Measurements from ENCODE around the gene PNP.

PNP gene

DNA sequence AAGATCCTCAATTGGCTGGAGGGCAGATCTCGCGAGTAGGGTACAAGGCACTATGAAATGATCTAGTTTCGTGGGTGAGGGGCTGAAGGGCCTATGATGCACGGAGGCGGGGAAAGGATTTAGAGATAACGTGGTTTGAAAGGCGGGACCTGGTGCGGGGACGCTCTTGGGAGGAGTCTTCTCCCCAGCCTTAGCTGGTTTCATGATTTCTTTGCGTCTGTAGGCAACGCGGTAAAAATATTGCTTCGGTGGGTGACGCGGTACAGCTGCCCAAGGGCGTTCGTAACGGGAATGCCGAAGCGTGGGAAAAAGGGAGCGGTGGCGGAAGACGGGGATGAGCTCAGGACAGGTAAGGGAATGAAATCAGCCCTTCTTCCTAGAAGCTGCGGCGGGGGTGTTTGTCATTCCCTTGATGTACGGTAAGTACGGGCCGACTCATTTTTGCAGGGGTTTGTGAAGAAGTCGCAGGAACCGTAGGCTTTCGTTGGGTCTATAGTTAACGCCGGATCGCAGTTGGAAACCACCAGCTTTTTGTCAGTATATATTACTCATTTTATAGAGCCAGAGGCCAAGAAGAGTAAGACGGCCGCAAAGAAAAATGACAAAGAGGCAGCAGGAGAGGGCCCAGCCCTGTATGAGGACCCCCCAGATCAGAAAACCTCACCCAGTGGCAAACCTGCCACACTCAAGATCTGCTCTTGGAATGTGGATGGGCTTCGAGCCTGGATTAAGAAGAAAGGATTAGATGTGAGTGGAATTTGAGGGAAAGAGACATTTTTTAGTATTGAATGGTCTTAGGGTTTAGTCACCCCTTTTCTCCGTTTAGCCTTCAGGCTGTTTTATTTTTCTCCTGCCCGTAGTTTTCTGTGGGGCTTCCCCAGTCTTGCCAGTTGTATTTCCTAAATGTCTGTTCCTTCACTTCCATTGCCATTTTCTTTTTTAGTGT is 13.6 kb upstream of the PNP start:
- DNase-seq, result no peak

DNA sequence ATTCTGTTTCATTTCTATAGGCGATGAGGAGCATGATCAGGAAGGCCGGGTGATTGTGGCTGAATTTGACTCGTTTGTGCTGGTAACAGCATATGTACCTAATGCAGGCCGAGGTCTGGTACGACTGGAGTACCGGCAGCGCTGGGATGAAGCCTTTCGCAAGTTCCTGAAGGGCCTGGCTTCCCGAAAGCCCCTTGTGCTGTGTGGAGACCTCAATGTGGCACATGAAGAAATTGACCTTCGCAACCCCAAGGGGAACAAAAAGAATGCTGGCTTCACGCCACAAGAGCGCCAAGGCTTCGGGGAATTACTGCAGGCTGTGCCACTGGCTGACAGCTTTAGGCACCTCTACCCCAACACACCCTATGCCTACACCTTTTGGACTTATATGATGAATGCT is 12.2 kb upstream of the PNP start:
- DNase-seq, result no peak

DNA sequence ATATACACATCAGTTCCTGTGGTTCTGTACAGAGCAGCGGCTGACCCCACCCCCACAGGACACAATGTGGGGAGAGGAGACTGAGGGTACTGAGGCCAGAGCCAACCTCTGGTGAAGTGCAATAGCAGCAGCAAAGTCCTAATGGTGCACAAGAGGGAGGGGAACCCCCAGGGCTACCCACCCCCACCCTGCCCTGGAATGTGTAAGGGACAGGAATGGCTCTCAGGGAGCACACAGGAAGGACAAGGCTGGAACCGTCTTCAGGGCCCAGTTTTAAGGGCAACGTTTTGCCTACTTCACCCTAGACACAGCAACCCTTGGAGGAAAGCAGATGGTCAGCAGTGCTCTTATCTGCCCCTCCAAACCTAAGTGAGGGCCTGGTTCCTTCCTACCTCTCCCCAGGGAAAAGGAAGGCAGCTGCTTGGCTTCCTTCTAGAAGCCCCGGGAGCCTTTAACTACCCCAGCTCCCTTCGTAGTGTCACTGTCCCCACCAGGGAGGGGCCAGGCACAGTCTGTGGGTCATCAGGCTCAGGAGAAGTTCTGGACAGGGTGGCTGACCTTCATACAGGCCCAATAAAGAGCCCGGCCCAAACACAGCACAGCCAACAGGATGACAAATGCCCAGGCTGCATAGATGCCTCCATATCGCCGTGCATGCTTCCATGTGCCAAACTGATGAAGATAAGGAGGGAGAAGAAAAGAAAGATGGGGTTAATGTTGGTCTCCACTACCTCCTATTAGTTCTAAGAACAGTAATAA is 11.0 kb upstream of the PNP start:
- DNase-seq, result no peak

DNA sequence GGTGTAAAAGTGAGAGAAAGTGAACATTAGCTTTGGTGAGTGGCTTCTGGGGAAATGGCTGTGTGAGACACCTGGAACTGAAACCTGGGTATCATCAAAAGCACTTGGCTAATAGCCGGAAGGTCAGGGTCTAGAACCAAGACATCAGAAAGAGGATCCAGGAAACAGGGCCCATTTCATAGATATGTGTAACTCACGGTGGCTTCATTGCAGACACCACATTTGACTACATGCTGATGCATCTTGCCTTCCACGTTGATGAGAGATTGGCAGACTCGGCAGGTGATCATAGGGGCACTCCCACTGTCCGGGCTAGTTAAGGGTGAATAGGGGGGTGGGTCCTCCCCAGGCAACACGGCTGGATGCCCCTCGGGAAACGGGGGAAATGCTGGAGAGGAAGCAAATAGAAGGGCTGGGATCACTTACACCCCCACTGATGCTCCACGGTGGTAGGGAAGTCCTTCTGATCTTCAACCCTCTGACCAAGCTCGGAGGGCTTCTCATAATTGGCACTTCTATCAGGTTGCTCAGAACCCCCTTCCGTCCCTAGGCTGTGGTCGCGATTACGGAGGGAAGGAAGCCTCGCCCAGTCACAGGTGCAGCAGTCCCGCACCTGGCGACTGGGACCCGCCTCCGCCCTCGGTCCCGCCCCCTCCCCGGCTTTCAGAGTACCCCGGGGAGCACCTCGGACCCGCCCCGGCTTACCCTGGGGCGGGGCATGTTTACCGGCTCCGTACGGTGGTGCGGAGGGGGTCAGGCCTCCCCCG is 8.6 kb upstream of the PNP start:
- DNase-seq, result peak; percentile 62

DNA sequence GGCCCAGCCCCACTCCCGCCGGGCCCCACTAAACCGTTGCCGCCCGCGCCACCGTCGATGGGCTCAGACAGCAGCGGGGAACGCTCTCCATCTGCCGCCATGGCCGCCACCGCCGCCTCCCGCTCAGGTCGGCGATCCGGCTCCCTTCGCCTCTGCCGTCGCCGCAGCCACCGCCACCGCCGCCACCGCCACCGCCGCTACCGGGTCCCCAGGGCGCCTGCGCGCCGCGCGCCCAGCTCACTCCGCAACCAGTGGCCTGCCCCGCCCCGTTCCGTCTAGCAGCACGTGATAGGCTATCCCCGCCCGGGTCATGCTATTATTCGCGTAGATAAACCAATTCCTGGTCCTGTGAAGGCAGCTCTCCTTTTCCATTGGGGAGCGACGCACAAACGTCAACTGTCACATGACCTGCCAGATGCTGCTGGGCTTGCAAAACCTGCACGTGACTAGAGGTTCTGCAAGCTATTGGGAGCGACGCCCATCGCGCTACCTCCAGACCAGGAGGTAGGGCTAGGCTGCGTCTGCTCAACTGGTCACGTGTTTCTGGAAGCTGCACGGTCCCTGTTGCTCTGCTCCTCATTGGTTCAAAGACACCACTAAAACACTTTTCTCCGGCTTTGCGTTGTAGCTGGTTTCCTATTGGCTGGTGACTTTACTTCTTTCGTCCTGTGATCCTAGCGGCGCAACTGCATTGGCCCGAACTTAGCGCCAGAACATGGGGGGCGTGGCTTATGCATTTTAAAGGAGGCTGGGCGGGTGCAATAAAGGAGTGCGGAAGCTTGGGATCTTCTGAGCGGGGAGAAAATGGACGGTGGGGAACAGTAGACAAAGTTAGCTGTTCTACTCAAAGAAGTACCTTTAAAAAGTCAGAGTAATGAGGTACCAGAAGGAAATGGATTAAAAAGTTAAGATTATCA is 7.7 kb upstream of the PNP start, which contains the start of gene PIP4P1:
Gene PIP4P1, minus strand, starts transcription at position 210 of the 917 bp plus-strand sequence. Its CDS starts 109 bp downstream, at position 101.
- peak; percentile 100 for DNase-seq

DNA sequence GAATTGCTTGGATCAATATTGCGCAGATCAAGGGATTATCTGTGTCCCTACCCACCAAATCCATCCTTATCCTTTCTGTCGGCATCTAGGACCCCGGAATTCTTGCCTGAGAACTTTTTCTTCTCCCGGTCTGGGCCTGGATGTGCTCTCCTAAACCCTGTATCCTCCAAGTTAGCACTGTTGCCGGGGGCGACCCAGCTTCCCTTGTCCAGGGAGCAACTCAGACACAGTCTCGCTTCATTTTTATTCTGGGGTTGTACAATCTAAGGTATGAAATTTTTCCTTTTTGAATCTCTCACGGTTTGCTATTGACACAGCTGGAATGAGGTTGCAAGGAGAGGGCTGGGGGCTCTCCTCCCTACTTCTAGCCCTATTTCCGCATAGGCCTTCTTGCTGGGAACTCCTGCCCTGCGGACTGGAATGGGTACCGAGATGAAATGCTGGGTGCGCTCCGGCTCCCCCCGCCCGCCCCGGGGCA is 403 bp upstream of the PNP start:
- DNase-seq, result no peak

DNA sequence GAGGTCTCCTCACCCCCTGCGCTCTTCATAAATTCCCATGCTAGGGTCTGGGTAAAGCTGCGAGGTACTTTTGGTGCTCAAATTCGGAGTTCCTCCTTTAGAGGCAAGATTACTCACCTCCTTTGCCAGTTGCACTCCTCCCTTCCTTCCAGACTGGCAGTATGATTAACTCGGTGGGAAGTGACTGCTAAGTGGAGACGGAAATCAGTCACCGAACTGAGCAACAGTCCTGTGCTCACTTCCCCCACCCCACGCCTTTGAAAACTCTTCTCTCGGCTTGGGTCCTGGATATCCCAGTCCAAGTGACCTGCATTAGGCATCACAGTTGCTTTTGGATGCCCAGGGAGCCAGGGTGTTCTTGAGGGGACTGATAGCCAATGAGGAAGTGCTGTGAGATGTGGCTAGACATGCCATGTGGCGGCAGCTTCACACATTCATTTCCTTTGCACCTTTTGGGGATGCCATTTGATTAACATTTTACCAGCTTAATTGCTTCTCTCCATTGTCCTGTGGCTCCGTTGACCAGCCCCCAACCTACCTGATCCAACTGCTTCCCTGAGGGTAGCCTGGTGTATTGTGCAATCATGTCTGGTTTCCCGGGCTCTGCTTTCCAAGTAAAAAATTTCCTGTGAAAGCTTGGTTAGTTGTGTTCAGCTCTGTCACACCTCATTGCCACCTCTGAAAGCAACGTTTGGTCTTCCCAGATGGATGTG is 840 bp downstream of the PNP start:
- DNase-seq, result peak; percentile 79

DNA sequence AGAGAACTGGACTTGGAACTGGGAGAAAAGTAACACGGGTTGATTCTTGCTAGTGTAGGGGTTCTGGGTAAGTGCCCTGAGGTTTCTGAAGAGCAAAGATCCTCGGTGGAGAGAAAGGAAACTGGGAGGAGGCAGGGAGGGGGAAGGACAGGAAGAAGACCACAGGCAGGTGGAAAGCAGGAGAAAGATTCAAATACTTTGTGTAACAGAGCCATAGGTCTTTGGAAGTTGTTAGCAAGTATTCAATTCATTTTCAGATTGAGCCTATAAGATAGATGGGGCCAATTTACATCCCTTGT is 1.3 kb downstream of the PNP start:
- DNase-seq, result peak; percentile 55

DNA sequence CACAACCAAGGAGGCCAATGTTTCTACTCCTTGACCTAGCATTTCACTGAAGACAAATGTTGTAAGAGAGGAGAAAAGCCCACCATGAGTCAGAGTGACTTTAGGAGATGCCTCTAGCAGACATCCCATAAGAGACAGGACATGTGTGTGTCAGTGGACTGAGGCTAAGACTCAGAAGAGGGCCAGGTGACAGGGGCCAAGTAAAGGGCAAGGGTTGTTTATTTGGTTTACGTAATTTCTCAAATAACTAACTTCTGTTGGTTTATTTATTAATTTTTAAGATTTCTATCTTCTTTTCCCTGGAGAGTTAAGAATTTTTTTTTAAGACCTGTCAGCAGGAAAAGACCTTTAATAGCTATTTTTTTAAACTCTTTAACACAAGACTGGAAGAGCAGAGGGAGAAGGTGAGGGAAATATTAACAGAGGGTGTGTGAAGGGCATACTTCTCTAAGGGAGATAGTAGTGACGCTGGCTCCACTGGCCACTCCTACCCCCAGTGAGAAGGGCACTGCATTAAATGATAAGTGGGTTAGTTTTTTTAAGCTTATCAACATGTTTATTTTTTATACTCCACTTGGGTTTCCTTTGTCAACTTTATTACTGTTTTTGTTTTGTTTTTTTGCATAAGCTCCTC is 3.4 kb downstream of the PNP start:
- no peak for DNase-seq

DNA sequence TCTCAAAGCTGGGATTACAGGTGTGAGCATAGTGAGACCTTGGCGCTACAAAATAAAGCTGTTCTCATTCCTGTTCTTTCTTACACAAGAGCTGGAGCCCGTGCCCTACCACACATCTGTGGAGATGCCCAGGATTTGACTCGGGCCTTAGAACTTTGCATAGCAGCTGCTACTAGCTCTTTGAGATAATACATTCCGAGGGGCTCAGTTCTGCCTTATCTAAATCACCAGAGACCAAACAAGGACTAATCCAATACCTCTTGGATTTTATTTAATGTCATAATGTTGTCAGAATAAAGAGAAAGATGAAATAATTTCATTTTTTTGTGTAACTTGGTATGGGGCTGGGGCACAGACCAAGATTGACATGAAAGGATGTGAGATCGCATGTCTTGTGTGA is 7.6 kb downstream of the PNP start:
- no peak for DNase-seq

DNA sequence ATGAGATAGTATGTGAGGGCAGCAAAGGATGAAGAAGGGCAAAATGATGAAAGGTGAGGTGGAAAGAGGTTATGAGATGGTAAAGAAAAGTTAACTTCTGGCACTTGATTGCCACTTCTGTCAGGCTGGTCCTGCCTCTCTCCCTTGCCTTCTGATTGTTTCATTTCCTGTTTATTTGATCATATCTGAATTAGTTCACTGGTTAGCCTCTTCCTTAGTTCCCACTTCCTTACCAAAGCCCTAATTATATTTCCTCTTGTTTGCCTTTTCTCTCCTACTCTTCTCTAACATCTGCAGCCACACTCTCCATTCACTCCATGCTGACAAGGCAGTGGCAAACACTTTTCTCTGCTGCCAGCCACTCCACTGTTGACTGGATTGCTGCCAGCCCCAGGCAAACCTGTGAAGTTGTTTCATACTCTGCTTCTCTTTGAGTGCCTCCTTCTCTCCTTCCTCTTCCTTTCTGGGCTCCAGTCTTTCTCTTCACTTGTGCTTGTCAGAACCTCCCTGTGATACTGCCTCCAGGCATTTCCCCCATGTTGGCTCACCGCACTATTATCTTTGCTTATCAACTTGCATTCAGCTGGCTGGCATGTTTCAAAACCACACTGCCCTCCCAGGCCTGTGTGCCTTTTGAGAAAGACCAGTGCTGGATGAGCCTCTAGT is 8.1 kb downstream of the PNP start:
- peak; percentile 84 for DNase-seq

DNA sequence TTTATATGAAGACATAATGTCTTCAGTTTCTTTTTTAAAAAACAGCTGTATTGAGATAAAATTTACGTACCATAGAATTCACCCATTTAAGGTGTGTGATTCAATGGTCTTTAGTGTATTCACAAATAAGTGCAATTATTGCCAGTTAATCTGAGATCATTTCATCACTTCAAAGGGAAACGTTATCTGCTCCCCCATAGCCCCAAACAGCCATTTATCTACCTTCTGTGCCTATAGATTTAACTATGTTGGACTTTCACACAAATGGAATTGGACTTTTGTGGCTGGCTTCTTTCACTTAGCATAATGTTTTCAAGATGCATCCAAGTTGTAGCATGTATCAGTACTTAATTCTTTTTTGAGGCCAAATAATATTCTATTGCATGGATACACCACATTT is 9.7 kb downstream of the PNP start:
- DNase-seq, result no peak

DNA sequence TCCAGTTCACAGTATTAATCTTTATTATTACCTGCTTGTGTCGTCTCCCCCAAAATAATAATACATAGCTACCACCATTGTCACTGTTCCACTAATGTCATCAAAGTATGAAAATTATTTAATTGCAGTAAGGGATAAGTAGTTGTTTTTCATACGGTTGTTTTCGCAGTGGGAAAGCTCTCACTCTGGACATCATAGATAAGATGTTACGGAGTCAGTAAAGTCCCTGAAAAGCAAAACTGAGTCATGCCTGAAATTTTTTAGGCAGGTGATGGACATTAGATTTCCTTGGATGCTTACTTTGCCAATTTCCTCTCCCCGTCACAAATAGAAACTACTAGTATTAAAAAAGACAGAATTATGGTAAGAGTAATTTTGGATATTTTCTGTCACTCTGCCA is 13.2 kb downstream of the PNP start:
- no peak for DNase-seq

DNA sequence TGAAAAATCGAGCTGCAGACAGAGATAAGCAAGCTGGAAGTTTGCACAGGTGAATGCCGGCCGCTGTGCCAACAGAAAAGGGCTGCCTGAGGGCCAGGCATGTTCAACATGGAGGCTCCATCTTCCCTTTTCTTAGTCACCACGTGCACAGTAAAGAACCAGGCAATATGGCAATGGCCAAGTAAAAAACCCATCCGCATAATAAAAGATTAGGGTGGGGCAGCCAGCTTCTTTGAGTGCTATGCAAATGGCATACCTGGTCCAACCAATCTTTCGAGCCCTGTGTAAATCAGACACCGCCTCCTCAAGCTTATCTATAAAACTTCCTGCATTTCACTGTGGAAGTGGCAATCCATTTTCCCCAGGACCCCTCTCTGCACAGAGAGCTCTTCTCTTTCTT is 16.7 kb downstream of the PNP start:
- DNase-seq, result no peak

DNA sequence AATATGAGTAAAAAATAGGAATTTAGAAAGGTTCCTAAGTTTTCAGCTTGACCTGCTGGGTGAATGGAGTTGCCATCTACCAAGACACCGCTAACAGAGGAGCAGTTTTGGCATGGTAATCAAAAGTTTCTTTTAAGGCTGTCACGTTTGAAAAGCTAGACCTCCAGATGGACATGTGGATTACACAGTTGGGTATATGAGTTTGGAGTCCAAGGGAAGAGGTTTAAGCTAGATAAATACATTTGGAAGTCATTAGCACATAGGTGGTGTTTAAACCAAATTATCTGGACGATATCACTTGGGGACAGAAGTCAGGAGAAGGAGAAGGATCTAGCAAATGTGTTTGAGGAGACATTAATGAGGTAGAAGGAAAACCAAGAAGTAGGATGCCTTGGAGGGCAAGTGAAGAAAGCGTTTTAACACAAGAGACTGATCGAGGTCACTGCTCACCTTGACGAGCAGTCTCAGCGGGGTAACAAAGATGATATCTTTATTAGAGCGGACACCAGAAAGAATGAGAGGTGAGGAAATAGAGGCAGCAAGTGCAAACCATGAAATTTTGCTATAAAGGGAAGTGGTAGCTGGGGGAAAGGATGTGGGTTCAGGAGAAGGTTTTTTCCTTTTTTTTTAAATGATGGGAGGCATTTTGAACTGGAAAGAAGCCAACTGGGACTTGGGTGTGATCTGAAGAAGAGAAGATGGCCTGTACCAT is 17.6 kb downstream of the PNP start:
- DNase-seq, result no peak

DNA sequence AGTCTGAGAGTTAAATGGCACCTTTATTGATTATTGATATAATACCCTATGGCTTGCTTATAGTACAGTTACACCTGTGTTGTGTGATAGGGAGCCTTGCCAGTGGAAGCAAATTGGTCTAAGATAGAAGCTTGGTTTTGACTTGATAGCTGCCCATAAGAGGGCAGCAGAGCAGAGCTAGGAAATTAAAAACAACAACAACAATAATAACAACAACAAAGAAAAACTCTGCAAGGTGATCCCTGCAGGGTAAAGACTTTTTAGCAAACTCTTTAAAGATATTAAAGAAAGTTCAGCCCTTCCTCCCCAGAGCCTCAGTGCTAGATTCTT is 18.2 kb downstream of the PNP start:
- DNase-seq, result no peak

DNA sequence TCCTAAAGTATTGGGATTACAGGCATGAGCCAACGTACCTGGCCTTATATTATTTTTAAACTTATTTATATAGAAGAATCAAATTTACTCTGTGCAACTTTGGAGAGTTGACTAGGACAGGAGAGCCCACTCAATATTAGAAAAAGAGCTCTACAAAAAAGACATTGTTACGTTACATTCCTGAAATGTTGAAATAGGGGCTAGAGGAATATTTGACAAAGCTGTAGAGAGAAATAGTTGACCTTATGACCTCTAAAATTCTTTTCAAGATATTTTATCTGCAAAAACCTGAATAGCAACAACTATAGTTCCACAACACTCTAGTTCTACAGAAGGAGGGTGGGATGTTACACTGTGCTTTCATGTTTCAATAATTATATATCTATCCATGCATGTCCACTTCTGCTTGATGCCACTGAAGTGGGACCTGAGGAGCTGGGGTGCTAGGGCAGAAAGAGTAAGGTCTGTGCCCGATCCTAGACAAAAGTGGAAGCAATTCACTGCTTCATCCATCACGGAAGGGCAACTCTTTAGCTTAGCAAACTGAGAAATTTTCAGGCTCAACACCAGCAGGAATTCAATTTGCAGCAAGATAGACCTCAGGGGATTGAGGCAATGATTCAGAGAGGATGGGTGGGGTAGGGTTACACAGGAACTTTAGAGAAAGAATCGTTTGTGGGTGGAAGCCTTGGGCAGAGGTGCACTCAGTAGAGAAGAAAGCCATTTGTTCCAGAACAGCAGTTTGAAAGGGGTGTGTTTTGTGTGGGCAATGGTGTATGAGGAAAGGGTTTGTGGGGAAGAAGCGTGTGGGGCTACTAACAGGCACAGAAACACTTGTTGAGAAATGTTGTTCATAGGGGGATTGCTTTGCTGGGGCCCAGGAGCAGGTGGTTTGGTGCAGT is 20.1 kb downstream of the PNP start:
- no peak for DNase-seq

DNA sequence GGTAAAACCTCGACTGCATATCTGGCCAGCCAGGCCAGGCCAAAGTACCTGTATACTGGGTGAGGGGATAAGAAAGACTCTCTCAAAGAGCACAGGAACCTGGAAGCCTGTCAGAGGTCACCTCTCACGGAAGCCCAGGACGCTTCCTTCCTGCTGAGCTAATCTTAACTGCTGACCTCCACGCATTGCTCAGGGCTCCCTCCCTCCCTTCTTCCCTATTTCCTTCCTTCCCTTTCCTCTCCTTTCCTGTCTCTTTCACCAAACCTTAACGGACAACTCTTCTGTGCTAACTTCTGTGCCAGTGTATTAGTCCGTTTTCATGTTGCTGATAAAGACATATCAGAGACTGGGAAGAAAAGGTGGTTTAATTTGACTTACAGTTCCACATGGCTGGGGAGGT is 21.4 kb downstream of the PNP start:
- no peak for DNase-seq

DNA sequence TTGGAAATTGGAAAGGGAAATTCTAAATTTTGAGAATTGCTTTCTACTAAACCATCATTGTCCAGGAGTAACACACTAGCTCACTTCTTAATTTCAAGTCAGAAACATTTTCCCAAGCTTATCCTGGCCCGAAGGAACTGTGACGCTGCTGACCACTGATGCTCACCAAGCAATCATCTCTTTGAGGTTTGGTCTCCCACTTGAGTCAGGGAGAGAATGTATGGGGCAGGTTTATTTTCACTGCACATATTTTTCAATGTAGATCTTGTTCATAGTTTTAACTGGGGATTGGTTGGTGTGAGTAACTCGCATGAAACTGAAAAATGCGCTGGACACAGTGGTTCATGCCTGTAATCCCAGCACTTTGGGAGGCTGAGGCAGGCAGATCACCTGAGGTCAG is 23.3 kb downstream of the PNP start:
- no peak for DNase-seq

Data from islet precursor cell (in vitro differentiated cells).